ENCODE results near the gene CASZ1. TPM values are rescaled to one million over a fixed set of nuclear protein-coding genes. Genes with fewer than 3 reads are reported as not detected.

Gene CASZ1
- total RNA-seq, 1 donor = under 0.01 TPM

DNA sequence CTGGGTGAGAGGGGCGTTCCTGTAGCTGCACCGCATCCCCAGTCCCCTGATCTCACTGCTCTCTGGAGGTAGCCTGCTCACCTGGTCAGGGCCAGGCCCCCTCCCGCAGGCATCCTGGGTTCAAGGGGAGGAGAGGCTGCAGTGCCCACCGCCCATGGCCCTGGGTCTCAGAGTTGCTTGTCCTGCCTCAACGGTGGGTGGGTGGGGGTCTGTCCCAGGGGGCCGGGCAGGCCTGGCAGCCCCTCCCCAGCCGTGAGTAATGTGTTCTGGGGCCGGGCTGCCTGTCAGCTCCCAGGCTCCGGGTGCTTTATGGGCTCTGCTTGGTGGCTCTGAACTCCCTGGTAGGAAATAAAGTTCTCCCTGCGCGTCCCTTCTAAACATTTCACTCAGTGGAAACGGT lies 126.9 kb downstream of the CASZ1 start:
- TF ChIP-seq, protein P1, sequence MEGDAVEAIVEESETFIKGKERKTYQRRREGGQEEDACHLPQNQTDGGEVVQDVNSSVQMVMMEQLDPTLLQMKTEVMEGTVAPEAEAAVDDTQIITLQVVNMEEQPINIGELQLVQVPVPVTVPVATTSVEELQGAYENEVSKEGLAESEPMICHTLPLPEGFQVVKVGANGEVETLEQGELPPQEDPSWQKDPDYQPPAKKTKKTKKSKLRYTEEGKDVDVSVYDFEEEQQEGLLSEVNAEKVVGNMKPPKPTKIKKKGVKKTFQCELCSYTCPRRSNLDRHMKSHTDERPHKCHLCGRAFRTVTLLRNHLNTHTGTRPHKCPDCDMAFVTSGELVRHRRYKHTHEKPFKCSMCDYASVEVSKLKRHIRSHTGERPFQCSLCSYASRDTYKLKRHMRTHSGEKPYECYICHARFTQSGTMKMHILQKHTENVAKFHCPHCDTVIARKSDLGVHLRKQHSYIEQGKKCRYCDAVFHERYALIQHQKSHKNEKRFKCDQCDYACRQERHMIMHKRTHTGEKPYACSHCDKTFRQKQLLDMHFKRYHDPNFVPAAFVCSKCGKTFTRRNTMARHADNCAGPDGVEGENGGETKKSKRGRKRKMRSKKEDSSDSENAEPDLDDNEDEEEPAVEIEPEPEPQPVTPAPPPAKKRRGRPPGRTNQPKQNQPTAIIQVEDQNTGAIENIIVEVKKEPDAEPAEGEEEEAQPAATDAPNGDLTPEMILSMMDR (IDR thresholded peaks at IDR 0.05; ENCODE audit: insufficient read depth, low read depth, low read length) = no peak
- no peak for DNase-seq (ENCODE audit: low read depth)

DNA sequence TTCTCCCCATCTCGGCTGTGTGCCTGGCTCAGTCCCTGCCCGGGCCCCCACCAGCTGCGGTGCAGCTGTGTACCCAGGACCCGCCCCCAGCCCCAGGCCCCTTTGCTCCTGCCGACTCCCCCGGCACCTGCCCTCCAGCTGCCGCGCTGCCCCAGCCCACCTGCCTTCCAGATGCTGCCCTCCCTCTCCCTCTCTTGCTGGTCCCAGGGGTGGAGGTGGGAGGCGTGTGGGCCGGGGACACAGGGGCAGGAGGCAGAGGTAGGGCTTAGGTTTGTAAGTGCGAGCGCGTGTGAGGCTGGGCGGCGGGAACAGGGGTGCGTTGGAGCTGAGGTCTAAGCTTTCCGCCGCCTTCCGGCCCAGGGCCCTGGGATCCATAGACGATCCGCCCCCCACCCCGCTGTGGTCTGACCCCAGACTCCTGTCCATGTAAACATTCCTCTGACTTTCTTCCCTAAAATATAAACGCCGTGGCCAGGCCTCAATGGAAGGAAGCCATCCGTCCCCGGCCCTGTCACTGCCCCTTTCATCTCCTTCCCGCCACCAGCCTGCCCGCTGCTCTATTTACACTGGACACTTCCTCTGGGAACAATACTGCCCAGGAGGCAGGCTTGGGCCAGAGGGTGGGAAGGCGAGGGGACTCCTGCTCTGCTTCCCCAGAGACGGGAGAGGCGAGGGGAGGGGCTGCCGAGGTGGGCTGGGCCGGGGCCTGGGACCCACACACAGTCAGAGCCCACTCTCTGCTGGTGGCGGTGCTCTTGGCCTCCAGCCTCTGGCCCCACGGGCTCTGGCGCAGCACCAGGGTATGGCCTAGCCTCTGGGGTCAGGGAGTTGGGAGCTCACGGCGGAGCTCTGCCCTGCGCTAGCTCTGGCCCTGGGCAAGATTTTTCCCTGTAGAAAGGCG lies 128.3 kb downstream of the CASZ1 start:
- no peak for DNase-seq (ENCODE audit: low read depth)
- TF ChIP-seq, protein P1 (IDR thresholded peaks at IDR 0.05; ENCODE audit: insufficient read depth, low read depth, low read length) = no peak
- H3K4me3 ChIP-seq (ENCODE audit: low read depth, low read length) = no peak overlapping the region

More for the DNA sequence above, 126.9 kb downstream of the CASZ1 start:
- H3K4me3 ChIP-seq (ENCODE audit: low read depth, low read length) = no peak overlapping the region

DNA sequence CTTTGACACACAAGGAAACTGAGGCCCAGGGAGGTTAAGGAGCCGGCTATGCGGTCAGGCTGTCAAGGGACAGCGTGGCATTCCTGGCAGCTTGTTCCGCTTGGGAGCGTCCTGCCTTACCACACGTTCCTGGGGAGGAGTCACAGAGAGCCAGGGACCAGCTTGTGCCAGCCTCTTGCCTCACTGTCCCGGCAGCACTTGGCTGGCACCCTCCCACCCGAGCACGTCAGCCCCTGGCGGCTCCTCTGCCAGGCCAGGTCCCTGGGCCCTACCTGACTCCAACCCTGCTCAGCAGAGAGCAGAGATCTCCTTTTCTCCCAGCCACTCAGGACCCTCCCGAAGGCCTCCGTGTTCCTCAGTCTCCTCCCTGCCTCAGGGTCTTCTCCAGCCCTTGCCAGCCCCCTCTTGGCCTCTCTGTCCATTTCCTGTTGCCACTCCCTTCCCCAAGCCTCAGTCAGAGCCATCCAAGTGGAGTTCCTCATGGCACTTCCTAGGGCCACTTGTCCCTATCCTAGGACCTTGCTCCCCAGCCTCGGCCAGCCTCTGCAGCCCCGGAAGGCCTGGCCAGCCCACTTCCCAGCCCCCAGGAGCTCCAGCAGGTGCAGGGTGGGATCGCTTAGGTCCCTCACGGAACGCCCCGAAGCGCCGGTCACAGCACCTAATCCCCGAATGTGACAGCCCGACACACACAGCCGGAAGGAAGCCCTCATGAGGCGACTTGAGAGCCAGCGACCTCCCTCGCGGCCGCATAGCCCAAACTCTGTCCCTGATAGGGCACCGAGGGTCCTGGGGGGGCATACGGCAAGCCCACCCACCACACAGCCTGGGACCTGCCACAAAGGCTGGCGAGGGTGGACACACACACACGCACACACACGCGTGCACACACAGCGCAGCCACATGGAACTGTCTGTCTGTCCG lies 130.3 kb downstream of the CASZ1 start:
- no peak overlapping the region for H3K4me3 ChIP-seq (ENCODE audit: low read depth, low read length)
- no peak for DNase-seq (ENCODE audit: low read depth)
- TF ChIP-seq, protein P1 (IDR thresholded peaks at IDR 0.05; ENCODE audit: insufficient read depth, low read depth, low read length) = no peak

- TF ChIP-seq, protein P1 (IDR thresholded peaks at IDR 0.05; ENCODE audit: insufficient read depth, low read depth, low read length) = no peak
- H3K4me3 ChIP-seq (ENCODE audit: low read depth, low read length) = no peak overlapping the region
- DNase-seq (ENCODE audit: low read depth) = no peak
These were observed 131.2 kb downstream of the CASZ1 start for GRCh38 chr1:10665226-10665625.

DNA sequence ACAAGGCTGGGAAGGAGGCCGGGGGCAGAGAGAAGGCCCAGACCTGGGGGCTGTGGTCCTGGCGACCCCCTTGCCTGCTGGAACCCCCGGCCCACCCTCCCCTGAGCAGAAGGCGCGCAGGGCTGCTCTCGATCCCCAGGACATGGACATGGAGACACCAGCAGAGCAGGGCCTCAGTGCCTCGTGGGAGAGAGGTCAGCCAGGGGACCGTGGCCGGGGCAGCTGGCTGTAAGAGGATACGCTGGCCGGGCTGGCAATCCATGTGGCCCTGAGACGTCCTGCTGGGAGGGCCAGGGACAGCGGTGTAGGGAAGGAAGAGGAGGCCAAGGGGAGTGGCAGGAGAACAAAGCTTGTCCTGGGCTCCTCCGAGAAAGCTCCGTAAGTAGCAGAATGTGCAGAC lies 132.2 kb downstream of the CASZ1 start:
- DNase-seq (ENCODE audit: low read depth) = no peak
- no peak overlapping the region for H3K4me3 ChIP-seq (ENCODE audit: low read depth, low read length)
- TF ChIP-seq, protein P1 (IDR thresholded peaks at IDR 0.05; ENCODE audit: insufficient read depth, low read depth, low read length) = no peak

DNA sequence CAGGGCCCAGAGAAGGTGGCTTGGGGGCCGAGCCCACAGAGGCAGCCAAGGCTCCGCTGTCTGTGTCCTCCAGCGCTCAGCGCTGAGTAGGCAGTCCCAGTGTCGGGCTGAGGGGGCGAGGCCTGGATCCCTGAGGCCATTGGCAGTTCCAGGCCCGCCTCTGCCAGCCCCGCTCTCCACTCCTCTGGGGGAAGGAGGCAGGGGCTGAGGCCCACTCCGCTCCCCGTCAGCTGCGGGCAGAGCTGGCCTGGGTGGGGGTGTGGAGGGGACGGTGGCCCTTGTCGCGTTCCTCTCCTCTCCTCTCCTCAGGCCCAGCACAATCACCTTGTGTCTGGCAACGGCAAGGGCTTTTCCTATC lies 132.8 kb downstream of the CASZ1 start:
- TF ChIP-seq, protein P1 (IDR thresholded peaks at IDR 0.05; ENCODE audit: insufficient read depth, low read depth, low read length) = no peak
- DNase-seq (ENCODE audit: low read depth) = no peak
- no peak overlapping the region for H3K4me3 ChIP-seq (ENCODE audit: low read depth, low read length)

Data from fibroblast of villous mesenchyme (primary cell).